ENCODE measurements around the gene LMO7. TPM values are rescaled to one million over a fixed set of nuclear protein-coding genes. Genes with fewer than 3 reads are reported as not detected.

The LMO7 gene
- total RNA-seq, 1 donor from 2014 or later = 1,227 TPM

- DNase-seq (ENCODE audit: low read depth) = no peak
Measured at GRCh38 chr13:75831389-75831788, 195.3 kb downstream of the LMO7 start.

GRCh38 chr13:75832812-75833211 lies 196.7 kb downstream of the LMO7 start:
- DNase-seq (ENCODE audit: low read depth) = no peak

- DNase-seq (ENCODE audit: low read depth) = no peak
Measured at GRCh38 chr13:75836441-75836840, 200.3 kb downstream of the LMO7 start.

- DNase-seq (ENCODE audit: low read depth) = no peak
Measured at GRCh38 chr13:75838366-75839005, 202.4 kb downstream of the LMO7 start.

GRCh38 chr13:75839406-75839805 lies 203.3 kb downstream of the LMO7 start:
- peak; percentile 31 for DNase-seq (ENCODE audit: low read depth)

- no peak for DNase-seq (ENCODE audit: low read depth)
Measured at GRCh38 chr13:75841905-75842304, 205.8 kb downstream of the LMO7 start.

- no peak for DNase-seq (ENCODE audit: low read depth)
Measured at GRCh38 chr13:75843074-75843473, 206.9 kb downstream of the LMO7 start.

GRCh38 chr13:75843991-75844390 lies 207.9 kb downstream of the LMO7 start:
- DNase-seq (ENCODE audit: low read depth) = no peak

GRCh38 chr13:75847588-75847987 lies 211.5 kb downstream of the LMO7 start:
- DNase-seq (ENCODE audit: low read depth) = no peak

GRCh38 chr13:75850916-75851315 lies 214.8 kb downstream of the LMO7 start:
- DNase-seq (ENCODE audit: low read depth) = peak; percentile 22

- no peak for DNase-seq (ENCODE audit: low read depth)
Measured at GRCh38 chr13:75855216-75855615, 219.1 kb downstream of the LMO7 start.

- DNase-seq (ENCODE audit: low read depth) = no peak
Measured at GRCh38 chr13:75855847-75856246, 219.7 kb downstream of the LMO7 start.

- DNase-seq (ENCODE audit: low read depth) = peak; percentile 47
Measured at GRCh38 chr13:75857291-75857690, 221.2 kb downstream of the LMO7 start.

GRCh38 chr13:75860935-75861334 lies 224.8 kb downstream of the LMO7 start:
- no peak for DNase-seq (ENCODE audit: low read depth)

GRCh38 chr13:75861786-75862185 lies 225.7 kb downstream of the LMO7 start:
- DNase-seq (ENCODE audit: low read depth) = no peak

- no peak for DNase-seq (ENCODE audit: low read depth)
Measured at GRCh38 chr13:75864718-75865117, 228.6 kb downstream of the LMO7 start.

GRCh38 chr13:75867379-75868117 lies 231.4 kb downstream of the LMO7 start:
- DNase-seq (ENCODE audit: low read depth) = no peak

GRCh38 chr13:75869981-75870380 lies 233.9 kb downstream of the LMO7 start:
- no peak for DNase-seq (ENCODE audit: low read depth)

- peak; percentile 53 for DNase-seq (ENCODE audit: low read depth)
Measured at GRCh38 chr13:75870397-75870903, 234.3 kb downstream of the LMO7 start.

GRCh38 chr13:75871059-75871458 lies 234.9 kb downstream of the LMO7 start:
- no peak for DNase-seq (ENCODE audit: low read depth)

- no peak for DNase-seq (ENCODE audit: low read depth)
Measured at GRCh38 chr13:75872980-75873379, 236.8 kb downstream of the LMO7 start.

GRCh38 chr13:75873494-75873893 lies 237.4 kb downstream of the LMO7 start:
- DNase-seq (ENCODE audit: low read depth) = no peak

- DNase-seq (ENCODE audit: low read depth) = no peak
Measured at GRCh38 chr13:75875450-75875849, 239.3 kb downstream of the LMO7 start.

Measured in myocyte (in vitro differentiated cells).